WTC11 (cell line): ENCODE data around the gene AMDHD2. TPM values are rescaled to one million over a fixed set of nuclear protein-coding genes. Genes with fewer than 3 reads are reported as not detected.

Experiments used
- ATAC-seq: fragments of 200-7000 bp; cut with Tn5 transposase; 2 replicates; pipeline ENCODE4 v1.10.0; 2021; ENCODE audit warnings: mild to moderate bottlenecking, moderate library complexity
- CTCF ChIA-PET: fragments of 300-600 bp; sonication (Branson Sonifier 250); formaldehyde crosslinking; loops from one replicate; lab custom pipeline; 2021; ENCODE audit warnings: antibody characterized with exemption; lab: Charles Lee
- POLR2A ChIA-PET: fragments of 350-600 bp; sonication (Branson Sonifier 250); formaldehyde crosslinking; loops from one replicate; lab custom pipeline; 2021; ENCODE audit warnings: antibody characterized with exemption; lab: Charles Lee
- DNase-seq: peaks from one replicate; pipeline ENCODE4 v3.0.0; 2021; ENCODE audit warnings: low spot score
- H3K27ac Mint-ChIP-seq: 2 replicates; pipeline ENCODE4 v1.8.0; 2021; ENCODE audit warnings: mixed read lengths
- H3K27me3 Mint-ChIP-seq: 2 replicates; pipeline ENCODE4 v1.8.0; 2021; ENCODE audit warnings: low read depth, mild to moderate bottlenecking, moderate library complexity, mixed read lengths
- H3K36me3 Mint-ChIP-seq: 2 replicates; pipeline ENCODE4 v1.8.0; 2021; ENCODE audit warnings: mixed read lengths
- H3K4me1 Mint-ChIP-seq: 2 replicates; pipeline ENCODE4 v1.8.0; 2022; ENCODE audit warnings: mixed read lengths
- H3K4me3 Mint-ChIP-seq: 2 replicates; pipeline ENCODE4 v1.8.0; 2021; ENCODE audit warnings: mild to moderate bottlenecking, moderate library complexity, mixed read lengths
- H3K9me3 Mint-ChIP-seq: 2 replicates; pipeline ENCODE4 v1.8.0; 2021; ENCODE audit warnings: mixed read lengths
- CBFB ChIP-seq: sonication (generic); formaldehyde crosslinking; IDR thresholded peaks from 2 replicates; pipeline ENCODE4 v1.8.1; 2022; ENCODE audit warnings: mild to moderate bottlenecking, low read depth, missing genetic modification reagents
- ETV6 ChIP-seq: sonication (generic); formaldehyde crosslinking; IDR thresholded peaks from 2 replicates; pipeline ENCODE4 v1.8.1; 2022; ENCODE audit warnings: mild to moderate bottlenecking, missing genetic modification reagents
- GABPB1 ChIP-seq: sonication (generic); formaldehyde crosslinking; IDR thresholded peaks from 2 replicates; pipeline ENCODE4 v1.8.1; 2023; ENCODE audit warnings: mild to moderate bottlenecking, missing genetic modification reagents
- GTF2I ChIP-seq: fragments of 250-450 bp; sonication (Bioruptor Pico); conservative IDR thresholded peaks from 2 replicates; pipeline ENCODE4 v1.4.0; 2021; ENCODE audit warnings: mild to moderate bottlenecking
- IRF2 ChIP-seq: sonication (generic); formaldehyde crosslinking; IDR thresholded peaks from 2 replicates; pipeline ENCODE4 v1.8.0; 2022; ENCODE audit warnings: low read depth, missing genetic modification reagents, borderline replicate concordance
- NFE2L1 ChIP-seq: sonication (generic); formaldehyde crosslinking; IDR thresholded peaks from 2 replicates; pipeline ENCODE4 v1.8.1; 2023; ENCODE audit warnings: missing genetic modification reagents
- RELA ChIP-seq: sonication (generic); formaldehyde crosslinking; IDR thresholded peaks from 2 replicates; pipeline ENCODE4 v1.8.1; 2022; ENCODE audit warnings: missing genetic modification reagents, mild to moderate bottlenecking, borderline replicate concordance
- TP53 ChIP-seq: sonication (generic); formaldehyde crosslinking; IDR thresholded peaks from 2 replicates; pipeline ENCODE4 v1.8.1; 2023; ENCODE audit warnings: mild to moderate bottlenecking, missing genetic modification reagents
- ZNF317 ChIP-seq: sonication (generic); formaldehyde crosslinking; IDR thresholded peaks from 2 replicates; pipeline ENCODE4 v1.8.1; 2023; ENCODE audit warnings: low read depth, mild to moderate bottlenecking, moderate library complexity, missing genetic modification reagents, borderline replicate concordance
- ZNF416 ChIP-seq: fragments of 250-450 bp; sonication (Bioruptor Pico); IDR thresholded peaks from 2 replicates; pipeline ENCODE4 v1.9.0; 2021; ENCODE audit warnings: mild to moderate bottlenecking, inconsistent platforms
- ZNF671 ChIP-seq: fragments of 250-450 bp; sonication (Bioruptor Pico); IDR thresholded peaks from 2 replicates; pipeline ENCODE4 v1.8.0; 2021; ENCODE audit warnings: mild to moderate bottlenecking
- total RNA-seq: library from RNA; stranded (reverse); gene quantifications from 3 replicates; pipeline ENCODE4 v1.2.3, GENCODE V29; 2021
- TF ChIP-seq, protein P1 (sequence below): sonication (generic); formaldehyde crosslinking; IDR thresholded peaks from 2 replicates; pipeline ENCODE4 v1.8.0; 2022; ENCODE audit warnings: mild to moderate bottlenecking, missing genetic modification reagents
- TF ChIP-seq, protein P2 (sequence below): sonication (generic); formaldehyde crosslinking; IDR thresholded peaks from 2 replicates; pipeline ENCODE4 v1.8.1; 2023; ENCODE audit warnings: mild to moderate bottlenecking, missing genetic modification reagents, borderline replicate concordance
- TF ChIP-seq, protein P3 (sequence below): sonication (generic); formaldehyde crosslinking; IDR thresholded peaks from 2 replicates; pipeline ENCODE4 v1.8.1; 2022; ENCODE audit warnings: low read depth, missing genetic modification reagents, borderline replicate concordance
- TF ChIP-seq, protein P4 (sequence below): sonication (generic); formaldehyde crosslinking; IDR thresholded peaks from 2 replicates; pipeline ENCODE4 v1.8.1; 2022; ENCODE audit warnings: mild to moderate bottlenecking, moderate library complexity, missing genetic modification reagents
- TF ChIP-seq, protein P5 (sequence below): sonication (generic); formaldehyde crosslinking; conservative IDR thresholded peaks from 2 replicates; pipeline ENCODE4 v1.8.1; 2023; ENCODE audit warnings: mild to moderate bottlenecking, low read depth, missing genetic modification reagents, moderate library complexity

AMDHD2 gene
- total RNA-seq, 1 experiment from 2014 or later: 70.9 TPM

DNA sequence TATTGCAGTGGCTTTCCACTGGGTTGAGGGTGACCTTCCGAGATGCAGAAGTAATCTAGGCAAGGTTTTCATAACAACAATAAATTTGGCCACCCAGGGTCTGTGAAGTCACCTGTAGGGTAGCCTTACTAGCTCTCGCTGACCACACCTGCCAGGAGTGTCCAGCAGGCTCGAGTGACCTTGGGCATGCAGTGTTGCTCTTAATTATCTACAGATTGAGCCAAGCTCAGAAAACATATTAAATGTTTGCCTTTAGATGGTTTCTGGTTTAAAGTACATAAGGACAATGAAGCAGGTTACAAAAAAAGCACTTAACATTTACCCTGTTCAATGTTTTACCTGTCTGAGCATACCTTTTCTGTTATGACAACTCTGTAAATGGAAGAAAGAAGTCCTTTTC lies 43.4 kb upstream of the AMDHD2 start:
- H3K4me3 Mint-ChIP-seq: peak overlapping the region; percentile 66; the same call in 1 of the 2 replicates
- CTCF ChIA-PET: interaction anchor here (0.8 to 1.7 kb wide), 2 partner anchors 20 to 25 kb away, joined by 3 to 9 read pairs; no protein-coding TSS in a partner anchor
- H3K36me3 Mint-ChIP-seq: no peaks in the 10 kb centered on the region
- no peaks in the 10 kb centered on the region for H3K9me3 Mint-ChIP-seq
- ATAC-seq (no peak), DNase-seq (no peak)
- POLR2A ChIA-PET: no interaction called here
- H3K27ac Mint-ChIP-seq: no peak overlapping the region
- TF ChIP-seq, protein P1, sequence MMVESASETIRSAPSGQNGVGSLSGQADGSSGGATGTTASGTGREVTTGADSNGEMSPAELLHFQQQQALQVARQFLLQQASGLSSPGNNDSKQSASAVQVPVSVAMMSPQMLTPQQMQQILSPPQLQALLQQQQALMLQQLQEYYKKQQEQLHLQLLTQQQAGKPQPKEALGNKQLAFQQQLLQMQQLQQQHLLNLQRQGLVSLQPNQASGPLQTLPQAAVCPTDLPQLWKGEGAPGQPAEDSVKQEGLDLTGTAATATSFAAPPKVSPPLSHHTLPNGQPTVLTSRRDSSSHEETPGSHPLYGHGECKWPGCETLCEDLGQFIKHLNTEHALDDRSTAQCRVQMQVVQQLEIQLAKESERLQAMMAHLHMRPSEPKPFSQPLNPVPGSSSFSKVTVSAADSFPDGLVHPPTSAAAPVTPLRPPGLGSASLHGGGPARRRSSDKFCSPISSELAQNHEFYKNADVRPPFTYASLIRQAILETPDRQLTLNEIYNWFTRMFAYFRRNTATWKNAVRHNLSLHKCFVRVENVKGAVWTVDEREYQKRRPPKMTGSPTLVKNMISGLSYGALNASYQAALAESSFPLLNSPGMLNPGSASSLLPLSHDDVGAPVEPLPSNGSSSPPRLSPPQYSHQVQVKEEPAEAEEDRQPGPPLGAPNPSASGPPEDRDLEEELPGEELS: no peak
- TF ChIP-seq ZNF317 (no peak), ETV6 (no peak), NFE2L1 (CRISPR knock-in tag) (no peak), CBFB (CRISPR knock-in tag) (no peak), TP53 (CRISPR knock-in tag) (no peak), ZNF416 (CRISPR knock-in tag) (no peak), ZNF671 (CRISPR knock-in tag) (no peak), RELA (CRISPR knock-in tag) (no peak), GABPB1 (CRISPR knock-in tag) (no peak)
- TF ChIP-seq, protein P2, sequence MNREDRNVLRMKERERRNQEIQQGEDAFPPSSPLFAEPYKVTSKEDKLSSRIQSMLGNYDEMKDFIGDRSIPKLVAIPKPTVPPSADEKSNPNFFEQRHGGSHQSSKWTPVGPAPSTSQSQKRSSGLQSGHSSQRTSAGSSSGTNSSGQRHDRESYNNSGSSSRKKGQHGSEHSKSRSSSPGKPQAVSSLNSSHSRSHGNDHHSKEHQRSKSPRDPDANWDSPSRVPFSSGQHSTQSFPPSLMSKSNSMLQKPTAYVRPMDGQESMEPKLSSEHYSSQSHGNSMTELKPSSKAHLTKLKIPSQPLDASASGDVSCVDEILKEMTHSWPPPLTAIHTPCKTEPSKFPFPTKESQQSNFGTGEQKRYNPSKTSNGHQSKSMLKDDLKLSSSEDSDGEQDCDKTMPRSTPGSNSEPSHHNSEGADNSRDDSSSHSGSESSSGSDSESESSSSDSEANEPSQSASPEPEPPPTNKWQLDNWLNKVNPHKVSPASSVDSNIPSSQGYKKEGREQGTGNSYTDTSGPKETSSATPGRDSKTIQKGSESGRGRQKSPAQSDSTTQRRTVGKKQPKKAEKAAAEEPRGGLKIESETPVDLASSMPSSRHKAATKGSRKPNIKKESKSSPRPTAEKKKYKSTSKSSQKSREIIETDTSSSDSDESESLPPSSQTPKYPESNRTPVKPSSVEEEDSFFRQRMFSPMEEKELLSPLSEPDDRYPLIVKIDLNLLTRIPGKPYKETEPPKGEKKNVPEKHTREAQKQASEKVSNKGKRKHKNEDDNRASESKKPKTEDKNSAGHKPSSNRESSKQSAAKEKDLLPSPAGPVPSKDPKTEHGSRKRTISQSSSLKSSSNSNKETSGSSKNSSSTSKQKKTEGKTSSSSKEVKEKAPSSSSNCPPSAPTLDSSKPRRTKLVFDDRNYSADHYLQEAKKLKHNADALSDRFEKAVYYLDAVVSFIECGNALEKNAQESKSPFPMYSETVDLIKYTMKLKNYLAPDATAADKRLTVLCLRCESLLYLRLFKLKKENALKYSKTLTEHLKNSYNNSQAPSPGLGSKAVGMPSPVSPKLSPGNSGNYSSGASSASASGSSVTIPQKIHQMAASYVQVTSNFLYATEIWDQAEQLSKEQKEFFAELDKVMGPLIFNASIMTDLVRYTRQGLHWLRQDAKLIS (CRISPR knock-in tag): no peak
- TF ChIP-seq, protein P3, sequence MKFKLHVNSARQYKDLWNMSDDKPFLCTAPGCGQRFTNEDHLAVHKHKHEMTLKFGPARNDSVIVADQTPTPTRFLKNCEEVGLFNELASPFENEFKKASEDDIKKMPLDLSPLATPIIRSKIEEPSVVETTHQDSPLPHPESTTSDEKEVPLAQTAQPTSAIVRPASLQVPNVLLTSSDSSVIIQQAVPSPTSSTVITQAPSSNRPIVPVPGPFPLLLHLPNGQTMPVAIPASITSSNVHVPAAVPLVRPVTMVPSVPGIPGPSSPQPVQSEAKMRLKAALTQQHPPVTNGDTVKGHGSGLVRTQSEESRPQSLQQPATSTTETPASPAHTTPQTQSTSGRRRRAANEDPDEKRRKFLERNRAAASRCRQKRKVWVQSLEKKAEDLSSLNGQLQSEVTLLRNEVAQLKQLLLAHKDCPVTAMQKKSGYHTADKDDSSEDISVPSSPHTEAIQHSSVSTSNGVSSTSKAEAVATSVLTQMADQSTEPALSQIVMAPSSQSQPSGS (CRISPR knock-in tag): no peak
- TF ChIP-seq, protein P4, sequence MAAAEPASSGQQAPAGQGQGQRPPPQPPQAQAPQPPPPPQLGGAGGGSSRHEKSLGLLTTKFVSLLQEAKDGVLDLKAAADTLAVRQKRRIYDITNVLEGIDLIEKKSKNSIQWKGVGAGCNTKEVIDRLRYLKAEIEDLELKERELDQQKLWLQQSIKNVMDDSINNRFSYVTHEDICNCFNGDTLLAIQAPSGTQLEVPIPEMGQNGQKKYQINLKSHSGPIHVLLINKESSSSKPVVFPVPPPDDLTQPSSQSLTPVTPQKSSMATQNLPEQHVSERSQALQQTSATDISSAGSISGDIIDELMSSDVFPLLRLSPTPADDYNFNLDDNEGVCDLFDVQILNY (CRISPR knock-in tag): no peak
- TF ChIP-seq, protein P5, sequence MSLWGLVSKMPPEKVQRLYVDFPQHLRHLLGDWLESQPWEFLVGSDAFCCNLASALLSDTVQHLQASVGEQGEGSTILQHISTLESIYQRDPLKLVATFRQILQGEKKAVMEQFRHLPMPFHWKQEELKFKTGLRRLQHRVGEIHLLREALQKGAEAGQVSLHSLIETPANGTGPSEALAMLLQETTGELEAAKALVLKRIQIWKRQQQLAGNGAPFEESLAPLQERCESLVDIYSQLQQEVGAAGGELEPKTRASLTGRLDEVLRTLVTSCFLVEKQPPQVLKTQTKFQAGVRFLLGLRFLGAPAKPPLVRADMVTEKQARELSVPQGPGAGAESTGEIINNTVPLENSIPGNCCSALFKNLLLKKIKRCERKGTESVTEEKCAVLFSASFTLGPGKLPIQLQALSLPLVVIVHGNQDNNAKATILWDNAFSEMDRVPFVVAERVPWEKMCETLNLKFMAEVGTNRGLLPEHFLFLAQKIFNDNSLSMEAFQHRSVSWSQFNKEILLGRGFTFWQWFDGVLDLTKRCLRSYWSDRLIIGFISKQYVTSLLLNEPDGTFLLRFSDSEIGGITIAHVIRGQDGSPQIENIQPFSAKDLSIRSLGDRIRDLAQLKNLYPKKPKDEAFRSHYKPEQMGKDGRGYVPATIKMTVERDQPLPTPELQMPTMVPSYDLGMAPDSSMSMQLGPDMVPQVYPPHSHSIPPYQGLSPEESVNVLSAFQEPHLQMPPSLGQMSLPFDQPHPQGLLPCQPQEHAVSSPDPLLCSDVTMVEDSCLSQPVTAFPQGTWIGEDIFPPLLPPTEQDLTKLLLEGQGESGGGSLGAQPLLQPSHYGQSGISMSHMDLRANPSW (CRISPR knock-in tag): no peak
- H3K27me3 Mint-ChIP-seq: peaks cover 24% of the 10 kb centered on the region
- H3K4me1 Mint-ChIP-seq: peaks cover 8% of the 10 kb centered on the region

DNA sequence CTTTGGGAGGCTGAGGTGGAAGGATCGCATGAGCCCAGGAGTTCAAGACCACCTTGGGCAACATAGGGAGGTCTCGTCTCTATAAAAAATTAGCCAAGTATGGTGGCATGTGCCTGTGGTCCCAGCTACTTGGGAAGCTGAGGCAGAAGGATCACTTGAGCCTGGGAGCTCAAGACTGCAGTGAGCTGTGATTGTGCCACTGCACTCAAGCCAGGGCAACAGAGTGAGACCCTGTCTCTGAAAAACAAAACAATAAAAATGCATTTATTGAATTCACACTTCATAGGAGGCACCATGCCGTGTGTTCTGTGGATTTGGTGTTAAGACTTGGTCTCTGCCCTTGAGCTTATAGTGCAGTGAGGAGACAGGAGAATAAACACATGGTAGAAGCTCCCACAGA lies 42.8 kb upstream of the AMDHD2 start:
- Mint-ChIP-seq H3K27ac (peak overlapping the region; percentile 87; the same call in 1 of the 2 replicates), H3K4me3 (no peak overlapping the region), H3K4me1 (peaks cover 8% of the 10 kb centered on the region), H3K36me3 (no peaks in the 10 kb centered on the region), H3K27me3 (peaks cover 19% of the 10 kb centered on the region), H3K9me3 (no peaks in the 10 kb centered on the region)
- ATAC-seq (no peak), DNase-seq (no peak)
- TF ChIP-seq GTF2I (no peak), IRF2 (CRISPR knock-in tag) (no peak), TP53 (CRISPR knock-in tag) (no peak)
- ChIA-PET CTCF (interaction anchor here (0.8 to 1.7 kb wide), 2 partner anchors 19 to 24 kb away, joined by 3 to 9 read pairs; no protein-coding TSS in a partner anchor), POLR2A (no interaction called here)
